WERI-Rb-1 (cell line): ENCODE data around the gene SECTM1.

Experiments
- DNase-seq: peaks from one replicate; pipeline ENCODE4 v3.0.0-alpha.2; 2020
- H3K27ac ChIP-seq: fragments of 250-450 bp; sonication (Bioruptor Pico); 2 replicates; pipeline ENCODE4 v1.5.1; 2020; ENCODE audit warnings: mild to moderate bottlenecking, moderate library complexity
- H3K27me3 ChIP-seq: fragments of 250-450 bp; sonication (Bioruptor Pico); 2 replicates; pipeline ENCODE4 v1.5.1; 2021; ENCODE audit warnings: mild to moderate bottlenecking, low read depth, moderate library complexity; ENCODE audit not compliant: insufficient read depth, severe bottlenecking
- H3K36me3 ChIP-seq: fragments of 250-450 bp; sonication (Bioruptor Pico); 2 replicates; pipeline ENCODE4 v1.5.1; 2020; ENCODE audit warnings: mild to moderate bottlenecking, moderate library complexity
- H3K4me3 ChIP-seq: 2 replicates; pipeline ENCODE4 v1.5.1; 2011; ENCODE audit warnings: low read depth, mild to moderate bottlenecking, control low read depth, low read length
- H3K9me3 ChIP-seq: fragments of 250-450 bp; sonication (Bioruptor Pico); 2 replicates; pipeline ENCODE4 v1.5.1; 2021; ENCODE audit warnings: mild to moderate bottlenecking, moderate library complexity; ENCODE audit not compliant: severe bottlenecking
- CTCF ChIP-seq: IDR thresholded peaks from 2 replicates; pipeline ENCODE4 v1.5.1; 2011; ENCODE audit warnings: low read depth, mild to moderate bottlenecking, control low read depth, inconsistent platforms, low read length

Gene SECTM1

GRCh38 chr17:82298538-82299421, 34.8 kb downstream of the SECTM1 start:
- no peak for TF ChIP-seq CTCF
- H3K36me3 ChIP-seq: no peaks in the 10 kb centered on the region
- H3K4me3 ChIP-seq: no peak overlapping the region
- no peak for DNase-seq
- no peaks in the 10 kb centered on the region for H3K9me3 ChIP-seq
- no peak overlapping the region for H3K27ac ChIP-seq
- no peaks in the 10 kb centered on the region for H3K27me3 ChIP-seq

- Histone ChIP-seq H3K4me3 (no peak overlapping the region), H3K27me3 (no peaks in the 10 kb centered on the region), H3K27ac (no peak overlapping the region), H3K36me3 (no peaks in the 10 kb centered on the region), H3K9me3 (no peaks in the 10 kb centered on the region)
- TF ChIP-seq CTCF: no peak
- no peak for DNase-seq
These were observed 35.6 kb downstream of the SECTM1 start for GRCh38 chr17:82297714-82298537.

GRCh38 chr17:82297280-82297713, 36.3 kb downstream of the SECTM1 start:
- Histone ChIP-seq H3K36me3 (no peaks in the 10 kb centered on the region), H3K27me3 (no peaks in the 10 kb centered on the region), H3K27ac (no peak overlapping the region), H3K4me3 (no peak overlapping the region), H3K9me3 (no peaks in the 10 kb centered on the region)
- DNase-seq: no peak
- no peak for TF ChIP-seq CTCF

GRCh38 chr17:82296511-82297279, 36.9 kb downstream of the SECTM1 start:
- no peak for DNase-seq
- Histone ChIP-seq H3K4me3 (no peak overlapping the region), H3K36me3 (no peaks in the 10 kb centered on the region), H3K27me3 (no peaks in the 10 kb centered on the region), H3K9me3 (no peaks in the 10 kb centered on the region), H3K27ac (no peak overlapping the region)
- TF ChIP-seq CTCF: no peak

- no peaks in the 10 kb centered on the region for H3K27me3 ChIP-seq
- H3K9me3 ChIP-seq: no peaks in the 10 kb centered on the region
- no peak overlapping the region for H3K27ac ChIP-seq
- no peak overlapping the region for H3K4me3 ChIP-seq
- no peak for TF ChIP-seq CTCF
- DNase-seq: no peak
- H3K36me3 ChIP-seq: no peaks in the 10 kb centered on the region
These were observed 38.1 kb downstream of the SECTM1 start for GRCh38 chr17:82295472-82295814.
